WTC11 (cell line): ENCODE measurements around the gene MYO18B. TPM values are rescaled to one million over a fixed set of nuclear protein-coding genes. Genes with fewer than 3 reads are reported as not detected.

Source experiments
- ATAC-seq: fragments of 200-7000 bp; cut with Tn5 transposase; 2 replicates; pipeline ENCODE4 v1.10.0; 2021; ENCODE audit warnings: mild to moderate bottlenecking, moderate library complexity
- CTCF ChIA-PET: fragments of 300-600 bp; sonication (Branson Sonifier 250); formaldehyde crosslinking; loops from one replicate; lab custom pipeline; 2021; ENCODE audit warnings: antibody characterized with exemption; lab: Charles Lee
- POLR2A ChIA-PET: fragments of 350-600 bp; sonication (Branson Sonifier 250); formaldehyde crosslinking; loops from one replicate; lab custom pipeline; 2021; ENCODE audit warnings: antibody characterized with exemption; lab: Charles Lee
- DNase-seq: peaks from one replicate; pipeline ENCODE4 v3.0.0; 2021; ENCODE audit warnings: low spot score
- H3K27ac Mint-ChIP-seq: 2 replicates; pipeline ENCODE4 v1.8.0; 2021; ENCODE audit warnings: mixed read lengths
- H3K27me3 Mint-ChIP-seq: 2 replicates; pipeline ENCODE4 v1.8.0; 2021; ENCODE audit warnings: low read depth, mild to moderate bottlenecking, moderate library complexity, mixed read lengths
- H3K36me3 Mint-ChIP-seq: 2 replicates; pipeline ENCODE4 v1.8.0; 2021; ENCODE audit warnings: mixed read lengths
- H3K4me1 Mint-ChIP-seq: 2 replicates; pipeline ENCODE4 v1.8.0; 2022; ENCODE audit warnings: mixed read lengths
- H3K4me3 Mint-ChIP-seq: 2 replicates; pipeline ENCODE4 v1.8.0; 2021; ENCODE audit warnings: mild to moderate bottlenecking, moderate library complexity, mixed read lengths
- H3K9me3 Mint-ChIP-seq: 2 replicates; pipeline ENCODE4 v1.8.0; 2021; ENCODE audit warnings: mixed read lengths
- AR ChIP-seq: fragments of 250-450 bp; sonication (Bioruptor Pico); IDR thresholded peaks from 2 replicates; pipeline ENCODE4 v1.9.0; 2021; ENCODE audit warnings: mild to moderate bottlenecking
- ATF1 ChIP-seq: sonication (generic); formaldehyde crosslinking; IDR thresholded peaks from 2 replicates; pipeline ENCODE4 v1.8.1; 2023; ENCODE audit warnings: mild to moderate bottlenecking, moderate library complexity, missing genetic modification reagents
- ERG ChIP-seq: fragments of 250-450 bp; sonication (Bioruptor Pico); IDR thresholded peaks from 2 replicates; pipeline ENCODE4 v1.8.0; 2021; ENCODE audit warnings: mild to moderate bottlenecking
- ESRRA ChIP-seq: sonication (generic); formaldehyde crosslinking; IDR thresholded peaks from 2 replicates; pipeline ENCODE4 v1.8.1; 2022; ENCODE audit warnings: mild to moderate bottlenecking, missing genetic modification reagents, borderline replicate concordance
- GRHL2 ChIP-seq: fragments of 250-450 bp; sonication (Bioruptor Pico); IDR thresholded peaks from 2 replicates; pipeline ENCODE4 v1.8.0; 2022; ENCODE audit warnings: mild to moderate bottlenecking, moderate library complexity; ENCODE audit not compliant: insufficient replicate concordance, severe bottlenecking
- JAZF1 ChIP-seq: fragments of 250-450 bp; sonication (Bioruptor Pico); IDR thresholded peaks from 2 replicates; pipeline ENCODE4 v1.9.0; 2021; ENCODE audit warnings: moderate library complexity, mild to moderate bottlenecking, inconsistent platforms
- JUN ChIP-seq: sonication (generic); formaldehyde crosslinking; IDR thresholded peaks from 2 replicates; pipeline ENCODE4 v1.8.0; 2023; ENCODE audit warnings: mild to moderate bottlenecking, missing genetic modification reagents
- MXD4 ChIP-seq: fragments of 250-450 bp; sonication (Bioruptor Pico); IDR thresholded peaks from 2 replicates; pipeline ENCODE4 v1.8.0; 2021; ENCODE audit warnings: mild to moderate bottlenecking, moderate library complexity, borderline replicate concordance
- MYBL2 ChIP-seq: sonication (generic); formaldehyde crosslinking; IDR thresholded peaks from 2 replicates; pipeline ENCODE4 v1.8.1; 2023; ENCODE audit warnings: mild to moderate bottlenecking, moderate library complexity, missing genetic modification reagents
- NFE2L1 ChIP-seq: sonication (generic); formaldehyde crosslinking; IDR thresholded peaks from 2 replicates; pipeline ENCODE4 v1.8.1; 2023; ENCODE audit warnings: missing genetic modification reagents
- NR2C2 ChIP-seq: sonication (generic); formaldehyde crosslinking; IDR thresholded peaks from 2 replicates; pipeline ENCODE4 v1.8.0; 2022; ENCODE audit warnings: mild to moderate bottlenecking, missing genetic modification reagents
- STAT6 ChIP-seq: sonication (generic); formaldehyde crosslinking; conservative IDR thresholded peaks from 2 replicates; pipeline ENCODE4 v1.8.1; 2023; ENCODE audit warnings: mild to moderate bottlenecking, low read depth, missing genetic modification reagents, moderate library complexity
- TCF7 ChIP-seq: sonication (generic); formaldehyde crosslinking; IDR thresholded peaks from 2 replicates; pipeline ENCODE4 v1.8.0; 2022; ENCODE audit warnings: mild to moderate bottlenecking, low read depth, missing genetic modification reagents, moderate library complexity
- TEAD4 ChIP-seq: sonication (generic); formaldehyde crosslinking; IDR thresholded peaks from 2 replicates; pipeline ENCODE4 v1.8.0; 2022; ENCODE audit warnings: mild to moderate bottlenecking, missing genetic modification reagents
- ZNF281 ChIP-seq: sonication (generic); formaldehyde crosslinking; IDR thresholded peaks from 2 replicates; pipeline ENCODE4 v1.8.0; 2023; ENCODE audit warnings: mild to moderate bottlenecking, missing genetic modification reagents
- ZNF416 ChIP-seq: fragments of 250-450 bp; sonication (Bioruptor Pico); IDR thresholded peaks from 2 replicates; pipeline ENCODE4 v1.9.0; 2021; ENCODE audit warnings: mild to moderate bottlenecking, inconsistent platforms
- ZNF423 ChIP-seq: fragments of 250-450 bp; sonication (Bioruptor Pico); IDR thresholded peaks from 2 replicates; pipeline ENCODE4 v2.1.2; 2022; ENCODE audit warnings: mild to moderate bottlenecking, moderate library complexity
- ZNF512 ChIP-seq: sonication (generic); formaldehyde crosslinking; IDR thresholded peaks from 2 replicates; pipeline ENCODE4 v1.8.1; 2022; ENCODE audit warnings: missing genetic modification reagents, borderline replicate concordance
- total RNA-seq: library from RNA; stranded (reverse); gene quantifications from 3 replicates; pipeline ENCODE4 v1.2.3, GENCODE V29; 2021

MYO18B gene
- total RNA-seq, 1 experiment from 2014 or later = 0.96 TPM

GRCh38 chr22:25750569-25751173 is 8.7 kb downstream of the MYO18B start:
- no peak overlapping the region for H3K27ac Mint-ChIP-seq
- TF ChIP-seq AR = no peak
- TF ChIP-seq ZNF416 (CRISPR knock-in tag) = no peak
- no peak for TF ChIP-seq JAZF1 (CRISPR knock-in tag)
- no peak for TF ChIP-seq STAT6 (CRISPR knock-in tag)
- CTCF ChIA-PET = interaction anchor here (1.3 kb wide), 1 partner anchor 13 kb away, joined by 3 read pairs; no protein-coding TSS in a partner anchor
- no peak overlapping the region for H3K4me3 Mint-ChIP-seq
- H3K9me3 Mint-ChIP-seq = peaks cover 3% of the 10 kb centered on the region; the same call in 1 of the 2 replicates
- POLR2A ChIA-PET = no interaction called here
- no peaks in the 10 kb centered on the region for H3K27me3 Mint-ChIP-seq
- H3K4me1 Mint-ChIP-seq = no peaks in the 10 kb centered on the region
- DNase-seq (no peak), ATAC-seq (no peak)
- no peaks in the 10 kb centered on the region for H3K36me3 Mint-ChIP-seq

- Mint-ChIP-seq H3K27ac (no peak overlapping the region), H3K27me3 (no peaks in the 10 kb centered on the region), H3K36me3 (no peaks in the 10 kb centered on the region), H3K9me3 (peaks cover 3% of the 10 kb centered on the region; the same call in 1 of the 2 replicates), H3K4me1 (no peaks in the 10 kb centered on the region), H3K4me3 (no peak overlapping the region)
- ChIA-PET CTCF (interaction anchor here (1.3 kb wide), 1 partner anchor 13 kb away, joined by 3 read pairs; no protein-coding TSS in a partner anchor), POLR2A (no interaction called here)
- TF ChIP-seq MXD4 (CRISPR knock-in tag) = no peak
- TF ChIP-seq MYBL2 (CRISPR knock-in tag) = no peak
- TF ChIP-seq GRHL2 (CRISPR knock-in tag) = no peak
- TF ChIP-seq ESRRA = no peak
- no peak for TF ChIP-seq NR2C2 (CRISPR knock-in tag)
- TF ChIP-seq TCF7 (CRISPR knock-in tag) = no peak
- no peak for TF ChIP-seq NFE2L1
- no peak for TF ChIP-seq ATF1 (CRISPR knock-in tag)
- no peak for TF ChIP-seq ZNF423 (CRISPR knock-in tag)
- no peak for TF ChIP-seq ZNF281 (CRISPR knock-in tag)
- no peak for TF ChIP-seq ERG (CRISPR knock-in tag)
- TF ChIP-seq JAZF1 (CRISPR knock-in tag) = no peak
- TF ChIP-seq ZNF512 (CRISPR knock-in tag) = no peak
- TF ChIP-seq TEAD4 (CRISPR knock-in tag) = no peak
- no peak for TF ChIP-seq JUN
- ATAC-seq (no peak), DNase-seq (no peak)
Observed at GRCh38 chr22:25751174-25751581, 9.2 kb downstream of the MYO18B start.
